HK-2 (cell line): ENCODE results near the gene CLDN17.

Source experiments
- DNase-seq: peaks from one replicate; pipeline ENCODE4 v3.0.0-alpha.2; 2018; ENCODE audit not compliant: unreplicated experiment

CLDN17 gene

DNA sequence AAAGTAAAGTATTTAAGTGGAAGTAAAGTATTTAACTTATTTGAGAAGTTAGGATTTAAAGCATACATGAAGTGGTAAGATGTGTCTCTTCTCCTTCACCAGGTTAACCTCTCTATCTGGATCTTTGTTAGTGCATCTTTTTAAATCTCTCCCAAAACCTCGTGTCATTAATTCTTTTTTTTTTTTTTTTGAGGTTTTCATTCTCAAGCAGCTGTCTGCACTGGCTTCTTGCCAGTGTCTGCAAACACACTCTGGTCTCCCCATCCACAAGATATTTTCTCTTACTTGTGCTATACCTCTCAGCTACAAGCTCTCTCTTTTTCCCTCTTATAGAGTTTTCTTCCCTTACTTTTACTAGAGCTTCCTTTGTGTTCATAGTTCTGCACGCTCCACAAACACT is 49.0 kb downstream of the CLDN17 start:
- DNase-seq, result no peak

DNA sequence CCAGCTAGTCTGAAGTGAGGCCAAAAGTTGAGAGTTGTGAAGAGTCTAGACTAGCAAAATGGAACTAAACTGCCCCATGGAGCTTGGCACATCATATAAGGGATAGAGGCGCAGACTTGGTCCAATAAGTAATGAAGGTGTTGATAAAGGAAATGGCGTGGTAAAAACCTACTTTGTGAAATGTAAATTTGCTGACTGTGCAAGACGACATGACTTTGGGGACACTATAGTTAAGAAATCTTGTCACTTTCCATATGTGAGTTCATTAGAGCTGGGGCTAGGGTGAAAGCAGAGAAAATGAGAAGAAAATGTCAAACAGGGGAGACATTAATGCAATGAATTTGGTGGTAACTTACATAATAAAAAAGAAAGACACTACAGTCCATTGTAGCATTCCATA is 50.1 kb downstream of the CLDN17 start:
- no peak for DNase-seq
